NK-92 treated with Interleukin-12 subunit alpha and Interleukin-12 subunit beta, amount 100 ng/mL, for 24 hours (cell line): Measurements from ENCODE around the gene CAPZB.

ENCODE experiments used
- DNase-seq: peaks from one replicate; lab custom pipeline; 2025; lab: John Stamatoyannopoulos, UW

Gene CAPZB

DNA sequence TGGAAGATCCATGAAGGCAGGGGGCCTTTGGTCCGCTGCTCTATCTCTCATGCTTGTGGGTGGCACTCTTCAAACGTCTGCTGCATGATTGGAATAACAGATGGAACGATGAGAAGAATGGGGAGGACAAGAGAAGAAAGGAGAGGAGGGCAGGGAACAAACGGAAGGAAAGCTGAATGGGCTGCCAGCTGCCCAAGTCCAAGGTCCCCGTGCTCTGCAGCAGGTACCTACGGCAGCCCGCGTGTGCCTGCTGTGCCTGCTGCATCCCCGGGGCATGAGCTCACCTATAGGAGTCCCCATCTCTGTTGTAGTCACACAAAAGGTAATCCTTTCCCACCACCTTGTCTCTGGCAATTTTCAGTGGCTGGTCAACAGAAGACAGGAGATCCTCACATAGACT is 100.1 kb downstream of the CAPZB start:
- DNase-seq: no peak

DNA sequence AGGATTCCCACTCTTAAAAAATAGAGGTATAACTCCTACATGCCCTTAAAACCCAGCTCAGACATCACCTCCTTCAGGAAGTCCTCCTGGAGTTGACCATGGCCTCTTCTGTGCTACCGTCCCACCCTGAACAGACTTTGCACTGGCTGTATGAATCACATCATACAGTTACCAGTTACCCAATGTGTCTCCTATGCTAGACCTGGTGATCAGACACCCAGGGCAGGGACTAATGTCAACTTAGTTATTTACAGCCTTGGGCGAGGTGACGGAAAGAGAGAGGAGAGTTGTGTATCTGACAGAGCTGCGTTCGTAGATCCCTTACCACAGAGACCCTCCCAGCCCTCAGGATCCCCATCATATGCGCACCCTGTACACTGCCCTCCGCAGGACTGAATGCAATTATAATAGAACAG is 100.6 kb downstream of the CAPZB start:
- DNase-seq: no peak

DNA sequence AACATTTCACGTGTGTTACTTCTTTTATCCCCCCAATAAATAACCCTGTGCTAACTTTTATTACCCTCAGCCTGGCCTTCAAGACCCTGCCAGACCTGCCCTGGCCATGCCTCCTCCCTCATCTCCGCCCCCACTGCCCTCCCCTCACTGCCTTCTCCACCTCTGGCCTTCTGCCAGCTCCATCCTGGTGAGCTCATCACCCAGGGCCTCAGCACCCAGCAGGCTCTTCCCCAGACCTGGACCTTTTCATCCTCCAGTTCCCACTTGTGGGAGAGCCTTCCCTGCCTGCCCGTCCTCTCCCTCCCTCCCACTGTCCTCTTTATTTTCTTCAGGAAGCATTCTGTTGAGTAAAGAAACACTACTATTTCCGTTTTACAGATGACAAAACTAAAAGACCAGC is 101.2 kb downstream of the CAPZB start:
- no peak for DNase-seq

DNA sequence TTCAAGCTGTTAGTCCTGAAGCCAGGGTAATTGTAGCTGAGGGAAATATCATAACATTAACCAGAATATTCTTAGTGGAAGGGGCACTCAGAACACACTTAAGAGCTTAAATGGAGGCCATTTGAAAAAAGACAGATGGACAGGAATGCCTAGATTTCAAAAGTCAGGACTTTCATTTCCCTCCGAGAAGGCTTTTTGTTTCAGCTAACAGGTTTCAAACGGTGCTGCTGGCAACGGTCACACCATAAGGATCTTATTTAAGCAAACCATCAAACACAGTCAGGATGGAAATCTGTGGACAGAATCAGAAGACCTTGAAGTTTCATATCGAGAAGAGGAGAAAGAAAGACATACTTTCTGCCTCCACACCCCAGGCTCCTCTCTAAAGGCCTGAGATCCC is 103.1 kb downstream of the CAPZB start:
- no peak for DNase-seq

DNA sequence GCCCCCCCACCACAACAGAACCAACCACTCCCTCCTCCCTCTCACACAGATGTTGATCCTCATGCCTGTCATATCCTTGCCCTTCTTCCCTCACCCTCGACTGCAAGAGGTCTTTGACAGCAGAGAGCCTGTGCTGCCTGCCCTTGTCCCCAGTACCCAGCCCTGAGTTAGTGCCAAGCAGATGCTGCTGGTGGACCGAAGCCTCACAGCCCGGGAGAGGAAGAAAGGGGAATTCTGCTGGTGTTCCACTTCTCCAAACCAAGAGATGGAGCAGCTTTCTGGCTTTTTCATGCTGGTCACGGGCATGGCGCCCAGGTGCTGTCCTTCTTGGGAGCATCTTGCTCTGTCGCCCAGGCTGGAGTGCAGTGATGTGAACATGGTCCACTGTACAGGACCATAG is 104.1 kb downstream of the CAPZB start:
- DNase-seq: no peak

DNA sequence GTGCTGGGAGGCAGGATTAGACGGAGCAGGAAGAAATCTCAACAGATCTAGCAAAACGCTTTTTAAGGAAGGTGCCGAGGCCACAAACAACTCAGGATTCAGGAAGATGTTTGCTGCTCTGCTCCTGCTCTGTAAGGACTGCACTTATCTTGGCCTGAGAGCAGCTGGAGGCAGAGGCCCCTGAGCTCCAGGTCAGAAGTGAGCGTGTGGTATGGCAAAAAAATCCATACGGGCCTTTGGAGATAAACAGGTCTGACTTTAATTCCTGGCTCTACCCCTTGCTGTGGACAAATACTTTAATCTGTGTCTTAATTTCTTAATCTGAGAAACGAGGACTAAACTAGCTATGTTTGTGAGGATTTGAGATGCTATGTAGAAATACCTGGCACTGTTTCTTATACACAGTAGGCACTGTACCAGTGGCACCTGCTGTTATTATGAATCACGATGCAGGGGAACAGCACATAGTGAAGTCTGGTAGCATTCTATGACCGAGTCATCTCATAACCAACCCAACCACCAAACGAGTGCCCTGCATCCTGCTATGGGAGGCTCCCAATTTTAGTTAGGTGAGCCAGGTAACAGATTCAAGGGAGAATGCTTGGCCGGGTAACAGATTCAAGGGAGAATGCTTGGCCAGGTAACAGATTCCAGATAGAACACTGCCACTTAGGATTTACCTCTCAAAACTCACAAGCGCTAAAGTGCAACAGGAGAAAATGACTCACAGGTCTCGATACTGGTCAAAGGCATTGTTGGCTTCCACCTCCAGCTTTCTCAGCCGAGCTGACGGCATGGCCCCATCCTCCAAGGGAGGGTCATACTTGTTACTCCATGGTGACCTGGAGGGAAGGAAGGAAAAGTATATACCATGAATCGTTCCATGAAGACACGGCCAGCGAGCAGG is 107.3 kb downstream of the CAPZB start:
- no peak for DNase-seq

DNA sequence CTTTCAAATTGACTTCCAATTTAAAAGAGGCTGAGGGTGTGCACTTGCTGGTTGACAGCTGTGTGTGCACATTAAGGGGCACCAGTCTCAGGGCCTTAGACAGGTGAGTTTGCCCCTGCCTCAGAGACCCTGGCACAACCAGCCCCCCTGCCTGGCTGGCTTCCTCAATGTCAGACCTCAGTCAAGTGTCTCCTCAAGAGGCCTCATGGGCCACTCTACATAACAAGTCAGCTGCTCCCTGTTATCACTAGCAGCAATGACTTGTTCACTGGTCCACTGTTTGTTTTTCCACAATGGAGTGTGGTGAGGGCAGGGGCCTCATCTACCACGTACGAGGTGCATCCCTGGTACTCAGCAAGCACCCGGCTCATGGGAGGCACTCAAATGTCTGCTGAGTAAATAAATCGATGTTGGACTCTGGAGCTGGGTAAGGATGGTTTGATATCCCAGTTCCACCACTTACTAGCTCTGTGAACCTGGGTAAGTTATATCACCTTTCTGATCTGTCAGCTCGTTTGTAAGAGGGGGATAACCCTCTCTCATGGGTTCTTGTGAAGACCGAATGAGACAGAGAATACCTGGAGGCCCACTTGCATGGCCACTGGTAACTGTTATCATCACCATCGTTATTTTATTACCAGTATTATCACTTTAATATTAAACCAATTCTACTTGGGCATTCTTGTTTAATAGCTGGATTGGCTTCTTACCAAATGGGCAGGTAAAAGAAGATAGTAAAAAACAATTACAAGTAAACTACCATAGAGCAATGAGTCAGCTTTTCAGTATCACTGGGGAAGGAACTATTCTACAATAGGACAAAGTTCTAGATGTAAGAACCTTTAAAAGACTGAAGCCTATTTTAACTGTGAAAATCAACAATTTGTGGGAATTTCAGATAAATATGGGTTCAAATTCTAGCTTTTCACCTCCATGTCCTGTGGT is 108.6 kb downstream of the CAPZB start:
- no peak for DNase-seq

DNA sequence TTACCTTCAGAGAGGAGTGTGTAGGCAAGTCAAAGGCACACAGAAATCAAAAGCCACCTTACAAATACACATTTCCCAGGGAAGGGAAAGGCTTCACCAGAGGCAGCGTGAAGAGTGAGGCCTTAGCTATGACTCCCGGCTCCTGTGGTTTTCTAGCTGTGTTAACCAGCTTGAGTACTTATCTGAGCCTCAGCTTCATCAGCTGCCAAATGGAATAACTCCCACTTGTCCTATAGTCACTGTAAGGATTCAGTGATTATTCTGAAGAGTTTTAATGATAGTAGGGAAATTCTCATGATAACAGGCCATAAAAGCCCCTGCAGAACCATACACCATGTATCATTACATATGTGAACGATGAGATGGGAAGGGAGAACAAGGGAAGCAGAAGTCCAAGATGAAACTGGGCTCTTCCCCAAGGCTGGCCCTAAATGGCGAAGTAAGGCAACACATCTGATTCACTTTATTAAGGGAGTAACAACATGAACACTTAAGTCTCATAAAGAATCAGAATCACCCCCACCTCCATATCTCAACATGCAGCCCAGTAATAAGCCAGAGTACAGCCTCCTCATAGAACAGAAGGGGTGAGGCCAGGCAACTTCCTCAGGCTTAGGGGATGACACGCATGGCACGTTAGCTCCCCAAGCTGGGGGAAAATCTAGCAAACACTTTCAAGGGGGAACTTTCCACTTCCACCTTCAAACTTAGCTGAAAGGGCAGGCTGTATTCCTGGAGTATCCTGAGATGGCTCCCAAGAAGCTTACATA is 109.5 kb downstream of the CAPZB start:
- DNase-seq: no peak

DNA sequence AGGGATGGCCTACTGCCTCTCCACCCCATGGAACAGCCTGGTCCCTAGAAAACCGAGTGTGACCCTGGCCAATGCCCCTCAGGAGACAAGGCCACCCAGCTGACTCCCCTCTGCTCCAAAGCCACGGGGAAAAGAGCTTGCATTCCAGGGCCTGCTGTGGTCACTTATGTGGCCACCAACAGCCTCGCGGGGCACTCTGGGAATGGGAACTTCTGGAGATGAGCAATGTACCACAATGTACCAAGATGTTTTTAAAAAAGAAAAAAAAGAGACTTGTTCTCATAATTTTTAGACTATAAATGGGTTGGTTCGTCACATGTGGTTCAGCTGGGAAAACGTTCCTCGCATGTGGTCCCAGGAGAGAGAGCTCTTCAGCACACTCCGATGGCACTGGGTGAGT is 110.4 kb downstream of the CAPZB start:
- no peak for DNase-seq

DNA sequence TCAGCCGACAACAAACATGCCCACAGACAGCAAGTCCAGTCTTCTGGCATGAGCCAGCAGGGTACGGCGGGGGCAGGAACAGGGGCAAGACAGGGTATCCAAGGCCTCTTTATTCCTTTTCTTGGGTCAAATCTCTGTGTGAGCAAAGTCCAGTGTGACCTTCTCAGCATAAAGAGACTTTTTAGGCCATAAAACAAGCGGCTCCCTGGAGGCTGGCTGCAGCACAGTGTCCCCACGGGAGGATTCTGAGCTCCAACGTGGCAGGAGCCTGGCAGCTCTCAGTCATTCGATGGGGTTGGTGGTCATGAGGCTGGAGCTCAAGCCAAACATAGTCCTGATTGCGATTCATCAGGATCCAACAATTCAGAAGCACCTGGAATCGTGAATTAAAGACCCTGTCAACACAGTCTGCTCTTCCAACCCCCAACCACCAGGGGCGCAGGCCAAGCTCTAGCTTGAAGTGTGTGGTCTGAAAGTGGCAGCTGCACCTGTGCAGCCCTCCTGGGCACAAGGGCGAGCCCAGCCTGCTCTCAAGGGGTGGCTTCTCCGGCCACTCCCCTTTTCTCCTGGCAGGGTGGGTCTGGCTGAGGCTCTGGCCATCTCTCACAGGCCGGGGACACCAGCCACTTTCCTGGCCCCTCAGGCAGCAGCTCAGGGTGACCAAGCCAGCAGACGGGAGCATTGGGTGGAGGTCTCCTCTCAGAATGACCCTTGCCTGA is 111.1 kb downstream of the CAPZB start:
- no peak for DNase-seq

DNA sequence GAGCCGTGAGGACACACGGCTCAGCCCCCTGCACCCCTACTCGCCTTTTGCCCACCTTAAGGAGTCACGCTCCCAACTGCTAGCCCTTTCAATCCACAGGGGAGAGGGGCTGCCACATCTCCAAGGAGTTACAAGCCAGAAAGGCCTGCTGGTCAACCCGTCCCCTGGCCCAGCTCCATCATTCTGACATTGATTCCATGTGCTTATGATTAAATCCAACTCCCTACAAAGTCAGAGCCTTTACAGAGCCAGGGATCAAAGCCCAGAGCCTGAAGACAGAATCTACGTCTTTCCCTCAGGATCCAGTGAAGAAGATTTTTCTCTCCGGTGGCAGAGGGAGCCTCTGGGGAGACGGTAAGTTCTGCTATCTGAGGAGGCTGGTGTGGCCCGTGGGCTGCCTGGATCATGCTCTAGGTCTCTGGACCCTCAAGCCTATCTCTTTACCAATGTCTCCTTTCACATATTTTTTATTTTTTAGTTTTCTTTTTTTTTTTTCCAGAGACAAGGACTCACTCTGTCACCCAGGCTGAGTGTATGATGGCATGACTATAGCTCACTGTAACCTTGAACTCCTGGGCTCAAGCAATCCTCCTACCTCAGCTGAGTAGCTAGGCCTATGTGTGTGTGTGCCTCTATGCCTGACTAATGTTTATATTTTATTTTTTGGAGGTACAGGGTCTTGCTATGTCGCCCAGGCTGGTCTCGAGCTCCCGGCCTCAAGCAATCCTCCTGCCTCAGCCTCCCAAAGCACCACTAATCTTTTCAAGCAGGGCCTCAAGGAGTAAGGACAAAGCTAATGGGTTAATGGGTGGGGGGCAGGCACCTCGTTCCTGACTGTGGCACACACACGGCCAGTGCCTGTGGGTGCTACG is 111.9 kb downstream of the CAPZB start:
- no peak for DNase-seq

DNA sequence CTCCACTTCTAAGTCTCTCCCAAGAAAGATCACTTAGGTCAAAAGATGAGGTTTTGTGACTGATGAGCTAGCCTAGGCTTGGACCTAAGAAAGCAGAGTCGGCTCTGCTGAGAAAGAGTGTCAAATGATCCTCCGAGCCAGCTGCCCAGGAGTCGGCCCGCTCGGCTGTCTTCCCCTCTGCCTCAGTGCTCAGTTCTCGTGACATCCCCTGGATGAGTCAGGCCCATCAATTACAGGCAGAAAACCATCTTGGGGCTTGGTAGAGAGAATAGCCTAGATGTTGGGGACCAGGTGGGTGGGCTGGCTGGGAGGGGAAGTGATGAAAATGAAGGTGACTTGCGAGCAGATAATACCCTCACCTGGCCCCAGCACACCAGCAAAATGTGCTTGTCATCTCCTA is 112.7 kb downstream of the CAPZB start:
- no peak for DNase-seq

DNA sequence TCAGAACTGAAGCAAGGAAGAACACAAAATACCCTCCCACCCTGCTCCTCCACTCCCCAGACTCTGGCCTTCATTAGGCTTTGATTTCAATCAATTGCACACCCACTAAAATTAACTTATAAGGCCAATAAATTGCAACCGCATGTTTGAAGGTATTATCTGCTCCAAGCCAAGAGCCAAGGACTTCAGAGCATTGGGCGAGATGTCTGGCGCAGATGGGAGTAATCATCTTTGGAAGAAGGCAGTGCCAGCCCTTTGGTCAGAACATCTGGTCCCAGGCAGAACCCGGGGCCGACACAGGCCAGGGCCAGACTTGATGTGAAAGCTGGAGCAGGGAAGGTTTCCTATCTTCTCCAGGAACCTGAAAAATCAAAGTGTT is 113.2 kb downstream of the CAPZB start:
- no peak for DNase-seq

DNA sequence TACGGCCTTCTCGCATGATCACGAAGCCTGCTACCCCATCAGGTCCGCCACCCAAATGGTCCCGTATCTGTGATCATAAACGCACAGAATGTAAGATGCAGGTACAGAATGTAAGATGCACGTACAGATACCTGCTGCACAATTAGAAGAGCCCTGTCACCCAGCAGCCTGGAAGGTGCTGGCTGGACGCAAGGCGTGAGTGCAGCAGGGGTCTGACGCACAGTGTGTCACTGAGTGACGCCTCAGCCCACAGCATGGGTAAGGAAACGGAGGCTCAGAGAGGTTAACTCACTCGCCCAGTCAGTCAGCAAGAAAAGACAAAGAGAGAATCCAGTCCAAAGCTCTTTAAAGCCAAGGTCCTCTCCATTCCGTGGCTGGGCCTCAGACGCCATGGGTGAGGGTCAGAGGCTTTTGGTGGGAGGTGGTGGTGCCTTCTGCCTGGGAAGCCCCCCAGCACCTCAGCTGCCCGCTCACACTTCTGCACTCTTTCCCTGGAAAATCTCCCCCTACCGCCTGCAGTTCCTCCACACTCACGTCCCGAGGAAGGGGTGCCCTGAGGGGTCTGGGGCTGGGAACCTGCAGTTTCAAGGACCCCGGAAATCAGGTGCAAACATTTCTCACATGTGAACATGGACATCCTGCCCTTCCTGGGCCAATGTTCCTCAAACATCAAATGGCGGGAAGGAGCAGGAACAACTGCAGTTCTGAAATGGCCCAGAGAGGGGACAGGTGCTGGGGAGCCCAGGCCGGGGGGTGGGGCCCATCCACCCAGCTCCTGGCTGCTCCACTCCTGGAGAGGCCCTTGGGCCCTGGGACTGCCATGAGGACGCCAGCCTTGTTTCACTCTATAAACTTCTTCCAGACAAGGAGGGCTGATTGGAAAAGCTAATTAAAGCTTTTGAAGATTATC is 113.9 kb downstream of the CAPZB start:
- DNase-seq: no peak

DNA sequence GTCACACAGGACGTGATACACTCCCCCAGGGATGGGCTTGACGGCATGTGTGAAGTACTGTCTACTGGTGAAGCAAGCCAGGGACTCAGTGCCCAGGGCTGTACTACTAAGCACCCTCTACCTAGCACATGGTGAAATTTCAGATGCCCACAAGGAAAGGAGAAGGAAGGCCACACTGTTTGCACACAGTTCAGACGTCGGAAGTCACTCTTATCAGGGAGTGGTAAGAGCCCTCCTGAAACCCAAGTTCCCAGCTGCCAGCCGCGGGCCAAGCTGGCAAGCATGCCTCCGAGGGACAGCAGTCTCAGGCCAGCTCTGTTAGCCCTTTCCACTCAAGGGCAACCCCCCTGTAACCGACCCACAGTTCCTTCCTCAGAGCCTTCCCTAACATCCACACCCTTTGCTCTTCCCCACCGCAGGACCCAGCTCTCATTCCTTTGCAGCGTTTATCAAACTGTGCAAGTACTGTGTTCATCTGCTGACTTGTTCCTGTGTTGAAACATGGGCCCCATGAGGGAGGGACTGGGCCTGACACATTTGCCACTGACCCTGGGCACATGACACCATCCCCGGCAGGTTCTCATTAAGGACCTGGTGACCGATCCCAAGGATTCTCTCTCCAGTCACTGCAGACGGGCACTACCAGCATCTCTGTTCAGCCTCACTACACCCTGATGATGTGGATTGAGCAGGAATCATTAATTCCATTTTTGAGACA is 114.7 kb downstream of the CAPZB start:
- no peak for DNase-seq

DNA sequence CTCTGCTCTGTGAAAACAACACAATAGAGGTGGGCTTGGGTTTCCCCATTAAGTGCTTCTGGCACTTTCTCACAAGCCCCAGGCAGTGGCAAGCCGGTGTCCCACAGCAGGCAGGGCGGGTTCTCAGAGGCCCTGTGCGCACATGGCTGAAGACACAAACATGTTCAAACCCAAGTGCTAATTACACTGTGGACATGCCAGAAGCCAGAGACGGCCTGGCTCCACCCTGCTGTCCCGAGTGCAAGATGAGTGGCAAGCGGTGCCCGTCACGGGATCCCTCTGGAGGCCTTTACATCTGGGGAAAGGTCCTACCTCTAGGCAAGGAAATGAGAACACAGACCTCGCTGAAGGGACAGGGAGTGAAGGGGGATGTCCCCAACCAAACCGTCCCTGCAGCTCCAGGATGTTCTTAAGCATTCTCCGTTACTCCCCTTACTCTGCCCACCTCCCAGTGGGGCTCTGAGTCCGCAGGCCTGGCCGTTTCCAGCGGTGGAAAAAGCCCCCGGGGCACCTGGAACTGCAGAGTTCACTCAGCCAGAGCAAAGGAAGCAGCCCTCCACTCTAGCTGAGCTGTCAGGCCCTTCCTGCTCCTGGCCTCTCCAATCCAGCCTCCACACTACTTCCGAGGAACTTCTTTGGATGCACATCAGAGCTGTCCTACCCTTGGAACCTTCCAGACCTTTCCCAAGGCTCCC is 115.8 kb downstream of the CAPZB start:
- no peak for DNase-seq

DNA sequence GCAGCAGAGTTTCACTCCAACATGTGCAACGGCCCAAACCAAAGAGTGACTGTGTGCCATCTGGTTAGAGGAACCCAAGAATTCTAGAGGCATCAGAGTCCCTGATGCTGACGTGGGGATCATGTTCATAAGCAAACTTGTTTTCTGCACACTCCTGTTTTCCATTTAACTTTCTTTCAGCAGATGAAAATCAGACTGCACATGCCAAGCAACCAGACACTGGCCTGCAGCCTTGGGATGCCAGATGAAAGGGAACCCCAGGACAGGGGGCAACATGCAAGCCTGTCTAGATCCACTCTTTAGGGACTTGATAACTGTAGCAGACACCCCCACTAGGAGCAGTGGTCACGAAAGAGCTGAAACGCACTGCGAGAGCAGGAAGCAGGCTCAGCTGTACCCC is 116.4 kb downstream of the CAPZB start:
- DNase-seq: no peak

DNA sequence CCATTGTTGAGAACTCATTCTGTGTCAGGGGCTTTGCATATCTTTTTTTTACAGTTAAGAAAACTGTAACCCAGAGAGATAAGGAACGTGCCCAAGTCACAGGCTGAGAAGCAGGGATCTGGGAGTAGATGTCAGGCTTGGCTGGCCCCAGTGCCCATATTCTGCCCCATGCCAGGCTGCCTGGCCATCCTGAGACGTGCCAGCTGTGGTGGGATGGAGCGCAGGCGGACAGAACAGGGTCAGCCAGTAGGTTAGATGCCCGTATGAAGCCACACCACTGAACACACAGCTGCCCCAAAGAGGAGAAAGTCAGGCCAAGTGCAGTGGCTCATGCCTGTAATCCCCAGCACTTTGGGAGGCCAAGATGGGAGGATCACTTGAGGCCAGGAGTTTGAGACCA is 117.3 kb downstream of the CAPZB start:
- no peak for DNase-seq
